Embryonic facial prominence (tissue), 1 donor: ENCODE data around the gene UBE2L6.

Experiments
- DNase-seq: peaks from one replicate; pipeline ENCODE4 v3.0.0-alpha.2; 2016; ENCODE audit errors: extremely low spot score

Gene UBE2L6

GRCh38 chr11:57530215-57530595, 37.3 kb downstream of the UBE2L6 start:
- DNase-seq, result no peak

GRCh38 chr11:57529012-57529411, 38.5 kb downstream of the UBE2L6 start:
- DNase-seq, result no peak

- peak; percentile 54 for DNase-seq
These were observed 40.3 kb downstream of the UBE2L6 start for GRCh38 chr11:57527056-57527631.

GRCh38 chr11:57523419-57523818, 44.1 kb downstream of the UBE2L6 start:
- DNase-seq, result no peak

- no peak for DNase-seq
These were observed 46.4 kb downstream of the UBE2L6 start for GRCh38 chr11:57521116-57521515.

GRCh38 chr11:57516061-57516443, 51.4 kb downstream of the UBE2L6 start:
- DNase-seq, result no peak

- no peak for DNase-seq
These were observed 52.0 kb downstream of the UBE2L6 start, which contains the start of gene SLC43A1 for GRCh38 chr11:57515332-57516060. SLC43A1 (minus strand) TSS chr11:57515702; CDS start chr11:57514111, 1,591 bp downstream.

- no peak for DNase-seq
These were observed 52.7 kb downstream of the UBE2L6 start for GRCh38 chr11:57514538-57515331.

GRCh38 chr11:57513911-57514537, 53.4 kb downstream of the UBE2L6 start:
- no peak for DNase-seq

GRCh38 chr11:57513452-57513795, 54.0 kb downstream of the UBE2L6 start:
- DNase-seq, result no peak

GRCh38 chr11:57512646-57513451, 54.6 kb downstream of the UBE2L6 start:
- DNase-seq, result no peak

- no peak for DNase-seq
These were observed 55.6 kb downstream of the UBE2L6 start for GRCh38 chr11:57511741-57512430.

GRCh38 chr11:57508341-57509170, 58.9 kb downstream of the UBE2L6 start:
- no peak for DNase-seq

- no peak for DNase-seq
These were observed 61.0 kb downstream of the UBE2L6 start for GRCh38 chr11:57506522-57506921.

GRCh38 chr11:57504511-57504910, 63.0 kb downstream of the UBE2L6 start:
- DNase-seq, result no peak

GRCh38 chr11:57502870-57503269, 64.6 kb downstream of the UBE2L6 start:
- no peak for DNase-seq

- no peak for DNase-seq
These were observed 65.1 kb downstream of the UBE2L6 start for GRCh38 chr11:57502376-57502775.

GRCh38 chr11:57501953-57502352, 65.5 kb downstream of the UBE2L6 start:
- DNase-seq, result no peak
